Skeletal muscle tissue (tissue), 4 donors: ENCODE data around the gene ETV5. TPM values are rescaled to one million over a fixed set of nuclear protein-coding genes. Genes with fewer than 3 reads are reported as not detected.

Experiments used
- H3K27ac ChIP-seq: one replicate; pipeline ENCODE4 v1.7.0; 2013; ENCODE audit warnings: mild to moderate bottlenecking, low read depth, low read length, inconsistent platforms
- H3K27me3 ChIP-seq, 3 donors: one replicate each; pipeline ENCODE4 v1.7.0; 2013; ENCODE audit warnings: low read length in 3 of 3; ENCODE audit not compliant: control insufficient read depth in 3 of 3, insufficient read depth in 3 of 3
- H3K36me3 ChIP-seq, 3 donors: one replicate each; pipeline ENCODE4 v1.7.0; 2013; ENCODE audit warnings: low read length in 3 of 3; ENCODE audit not compliant: control insufficient read depth in 3 of 3, insufficient read depth in 3 of 3
- H3K4me1 ChIP-seq, 3 donors: one replicate each; pipeline ENCODE4 v1.7.0; 2013; ENCODE audit warnings: low read length in 3 of 3, mild to moderate bottlenecking in 3 of 3; ENCODE audit not compliant: control insufficient read depth in 3 of 3, insufficient read depth in 3 of 3
- H3K4me3 ChIP-seq, 3 donors: one replicate each; pipeline ENCODE4 v1.7.0; 2013; ENCODE audit warnings: low read length in 3 of 3
- H3K9ac ChIP-seq, 3 donors: one replicate each; pipeline ENCODE4 v1.7.0; 2013; ENCODE audit warnings: low read length in 3 of 3, mild to moderate bottlenecking in 3 of 3, moderate library complexity in 2 of 3, low read depth in 1 of 3
- H3K9me3 ChIP-seq, 3 donors: one replicate each; pipeline ENCODE4 v1.7.0; 2013; ENCODE audit warnings: low read length in 3 of 3; ENCODE audit not compliant: control insufficient read depth in 3 of 3
- total RNA-seq: library from RNA; depleted of rRNA; stranded (reverse); fragments of >200 nt; gene quantifications from one replicate; pipeline ENCODE4 v1.2.3, GENCODE V29; 2014
- donor health status: Osteomylitis.

The ETV5 gene
- total RNA-seq, 1 donor from 2014 or later: 18.8 TPM

DNA sequence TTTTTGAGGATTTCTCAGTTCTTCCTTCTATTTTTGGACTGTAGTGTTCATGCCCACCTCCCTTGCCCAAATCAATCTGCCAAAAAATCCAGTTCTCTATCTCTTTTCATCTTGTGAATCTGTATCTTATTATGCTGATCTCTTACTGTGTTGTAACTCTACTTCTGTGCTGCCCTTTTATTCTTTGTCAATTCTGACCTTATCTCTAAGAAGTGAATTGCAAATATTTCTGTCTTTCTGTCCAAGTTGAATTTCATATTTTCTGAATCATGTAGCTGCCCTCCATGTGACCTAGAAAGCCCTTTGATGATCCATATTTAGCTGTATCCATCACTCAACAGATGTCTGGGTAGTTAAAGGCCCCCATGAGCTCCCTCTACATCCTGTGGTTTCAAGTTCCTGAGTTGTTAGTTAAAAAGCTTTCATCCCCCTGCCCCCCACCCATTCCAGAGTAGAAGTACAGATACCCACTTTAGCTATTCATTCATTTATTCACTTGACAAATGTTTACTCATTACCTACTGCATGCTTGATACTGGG lies 33.6 kb upstream of the ETV5 start:
- no peaks in the 10 kb centered on the region for H3K4me1 ChIP-seq
- no peak overlapping the region for H3K4me3 ChIP-seq
- H3K27me3 ChIP-seq: no peaks in the 10 kb centered on the region
- no peaks in the 10 kb centered on the region for H3K36me3 ChIP-seq
- H3K9me3 ChIP-seq: no peaks in the 10 kb centered on the region
- H3K27ac ChIP-seq: no peak overlapping the region
- H3K9ac ChIP-seq: no peak overlapping the region

DNA sequence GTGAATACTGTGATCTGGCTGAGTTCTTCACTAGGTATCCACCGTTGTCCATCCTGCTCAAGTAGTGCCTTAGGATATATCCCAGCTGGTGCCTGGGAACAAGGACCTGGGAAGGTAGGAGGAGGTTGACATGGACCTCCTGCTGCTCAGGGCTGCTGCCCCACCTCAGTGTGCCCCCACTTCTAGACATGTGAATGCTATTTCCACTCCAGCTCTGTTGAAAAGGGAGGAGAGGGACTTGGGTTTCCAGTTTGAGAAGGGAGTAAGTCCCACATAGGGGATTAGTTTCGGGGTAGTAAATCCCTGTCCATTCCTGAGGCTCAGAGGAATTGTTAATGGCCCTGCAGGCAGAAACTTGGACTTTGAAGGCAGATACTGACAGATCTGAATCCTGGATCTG lies 32.9 kb upstream of the ETV5 start:
- H3K9ac ChIP-seq: no peak overlapping the region
- no peaks in the 10 kb centered on the region for H3K9me3 ChIP-seq
- no peaks in the 10 kb centered on the region for H3K4me1 ChIP-seq
- no peak overlapping the region for H3K27ac ChIP-seq
- no peak overlapping the region for H3K4me3 ChIP-seq
- no peaks in the 10 kb centered on the region for H3K27me3 ChIP-seq
- H3K36me3 ChIP-seq: no peaks in the 10 kb centered on the region

DNA sequence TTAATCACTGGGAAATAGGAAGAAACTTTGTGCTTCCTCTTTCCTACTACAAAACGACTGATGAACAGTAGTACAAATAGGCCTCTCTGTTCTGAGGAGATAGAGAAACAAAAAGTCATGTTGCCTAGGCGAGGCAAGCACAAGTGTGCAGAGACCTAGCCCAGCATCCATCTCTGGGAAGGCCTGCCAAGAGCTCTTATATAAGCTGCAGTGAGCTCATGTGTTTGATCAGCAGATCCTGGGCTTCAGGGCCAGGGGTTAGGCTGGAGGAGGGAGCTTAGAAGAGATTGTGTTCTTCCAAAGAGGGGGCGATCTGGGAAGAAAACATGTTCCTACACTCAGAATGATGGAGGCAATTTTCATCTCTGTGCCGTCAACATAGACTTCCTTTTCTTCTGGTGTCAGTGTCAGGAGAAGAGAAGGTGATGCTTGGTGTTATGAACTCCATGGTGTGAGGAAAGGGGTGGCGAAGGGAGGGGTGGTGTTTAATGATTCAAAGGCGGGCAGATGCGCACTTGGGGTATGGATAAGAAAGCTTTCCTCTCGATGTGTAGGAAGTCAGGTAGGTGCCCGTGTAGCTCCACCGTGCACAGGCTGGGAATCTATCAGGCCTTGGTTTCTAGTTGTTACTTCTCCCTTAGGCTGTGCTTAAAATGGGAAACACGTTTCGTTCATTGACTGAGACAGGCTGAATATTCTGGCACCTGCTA lies 29.5 kb upstream of the ETV5 start:
- Histone ChIP-seq H3K27me3 (no peaks in the 10 kb centered on the region), H3K4me3 (no peak overlapping the region), H3K36me3 (no peaks in the 10 kb centered on the region), H3K4me1 (no peaks in the 10 kb centered on the region), H3K9me3 (no peaks in the 10 kb centered on the region), H3K27ac (no peak overlapping the region), H3K9ac (no peak overlapping the region)

DNA sequence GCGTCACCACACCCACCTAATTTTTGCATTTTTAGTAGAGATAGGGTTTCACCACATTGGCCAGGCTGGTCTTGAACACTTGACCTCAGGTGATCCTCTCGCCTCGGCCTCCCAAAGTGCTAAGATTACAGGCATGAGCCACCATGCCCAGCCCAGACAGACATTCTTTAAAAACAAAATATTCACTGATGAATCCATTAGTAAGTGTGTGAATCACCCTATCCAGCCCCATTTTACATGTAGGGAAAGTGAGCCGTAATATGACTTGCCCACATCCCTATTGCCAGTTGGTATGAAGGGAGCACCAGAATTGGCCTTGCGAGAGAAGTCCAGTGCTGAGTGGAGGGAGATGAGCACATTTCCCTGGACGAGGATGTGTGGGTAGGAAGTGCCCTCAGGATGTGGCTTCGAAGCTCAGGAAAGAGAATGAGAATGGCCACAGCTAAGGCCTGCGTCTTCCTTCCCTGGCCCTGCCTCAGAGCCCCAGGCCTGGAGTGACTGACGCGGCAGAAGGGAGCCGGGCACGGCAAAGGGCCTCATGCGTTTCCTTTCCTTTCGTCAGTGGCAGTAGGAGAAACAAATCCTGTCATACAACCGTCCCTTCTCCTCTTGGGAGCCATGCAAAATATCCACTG lies 28.3 kb upstream of the ETV5 start:
- H3K4me1 ChIP-seq: no peaks in the 10 kb centered on the region
- no peaks in the 10 kb centered on the region for H3K27me3 ChIP-seq
- H3K9me3 ChIP-seq: no peaks in the 10 kb centered on the region
- H3K4me3 ChIP-seq: no peak overlapping the region
- no peak overlapping the region for H3K27ac ChIP-seq
- H3K36me3 ChIP-seq: no peaks in the 10 kb centered on the region
- H3K9ac ChIP-seq: no peak overlapping the region

DNA sequence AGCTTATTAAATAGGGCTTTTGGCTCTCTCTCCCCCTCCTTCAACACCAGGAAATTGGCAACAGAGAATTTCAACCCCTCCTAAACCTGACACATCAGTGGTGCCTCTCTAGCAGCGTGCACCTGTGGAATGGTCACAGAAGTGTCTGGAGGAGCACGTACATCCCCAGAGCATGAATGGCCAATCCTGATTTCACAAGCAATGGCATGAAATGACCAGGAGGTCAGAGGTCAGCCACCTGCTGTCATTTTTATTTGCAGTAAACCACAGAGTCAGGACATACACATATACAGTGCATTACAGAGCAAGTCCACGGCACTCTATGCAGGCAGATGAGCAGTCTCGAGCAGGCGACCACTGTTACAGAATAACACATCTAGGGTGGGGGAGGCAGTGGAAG lies 25.1 kb upstream of the ETV5 start:
- H3K27ac ChIP-seq: no peak overlapping the region
- H3K4me1 ChIP-seq: no peaks in the 10 kb centered on the region
- H3K27me3 ChIP-seq: no peaks in the 10 kb centered on the region
- H3K9ac ChIP-seq: no peak overlapping the region
- H3K4me3 ChIP-seq: no peak overlapping the region
- H3K9me3 ChIP-seq: no peaks in the 10 kb centered on the region
- H3K36me3 ChIP-seq: no peaks in the 10 kb centered on the region

DNA sequence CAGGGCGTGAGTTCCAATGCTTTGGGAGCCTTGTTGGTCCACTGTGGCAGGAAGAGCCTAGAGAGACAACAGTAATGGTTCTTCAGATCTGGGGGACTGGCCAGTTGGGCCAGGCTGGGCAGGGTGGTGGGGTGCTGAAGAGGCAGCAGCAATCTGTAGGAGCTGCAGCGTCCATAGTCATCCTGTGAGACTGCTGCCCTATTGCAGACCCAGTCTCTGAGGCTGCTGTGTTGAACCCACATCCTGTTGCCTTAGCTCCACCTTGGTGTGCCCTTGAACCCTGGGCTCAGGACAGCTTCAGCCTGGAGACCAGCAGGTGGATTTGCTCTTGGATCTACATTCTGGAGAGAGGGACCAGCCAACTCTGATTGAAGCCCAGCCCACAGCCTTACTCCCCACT lies 23.6 kb upstream of the ETV5 start:
- H3K4me3 ChIP-seq: no peak overlapping the region

DNA sequence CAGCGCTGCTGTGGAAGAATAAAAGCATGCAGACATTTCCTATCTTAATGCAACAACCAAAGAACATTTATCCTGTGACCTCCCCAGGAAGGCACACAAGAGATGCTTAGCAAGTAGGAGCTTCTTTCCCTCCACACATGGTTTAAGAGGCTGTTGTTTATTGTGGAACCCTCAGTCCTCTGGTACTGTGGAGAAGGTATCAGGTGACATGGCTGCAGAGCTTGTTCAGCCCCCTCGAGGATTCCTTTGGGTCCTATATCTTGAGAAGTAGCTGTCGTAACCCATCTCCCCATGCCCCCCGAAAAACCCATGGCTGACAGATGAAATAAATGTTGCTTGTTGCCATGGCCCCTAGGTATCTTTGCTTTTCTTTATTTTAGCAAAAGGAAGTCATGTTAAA lies 20.3 kb upstream of the ETV5 start:
- Histone ChIP-seq H3K27ac (no peak overlapping the region), H3K4me3 (no peak overlapping the region), H3K27me3 (no peaks in the 10 kb centered on the region), H3K9me3 (no peaks in the 10 kb centered on the region), H3K9ac (no peak overlapping the region), H3K4me1 (no peaks in the 10 kb centered on the region), H3K36me3 (no peaks in the 10 kb centered on the region)

More for the DNA sequence above, 23.6 kb upstream of the ETV5 start:
- Histone ChIP-seq H3K9me3 (no peaks in the 10 kb centered on the region), H3K27ac (no peak overlapping the region), H3K9ac (no peak overlapping the region), H3K27me3 (no peaks in the 10 kb centered on the region), H3K4me1 (no peaks in the 10 kb centered on the region), H3K36me3 (no peaks in the 10 kb centered on the region)

DNA sequence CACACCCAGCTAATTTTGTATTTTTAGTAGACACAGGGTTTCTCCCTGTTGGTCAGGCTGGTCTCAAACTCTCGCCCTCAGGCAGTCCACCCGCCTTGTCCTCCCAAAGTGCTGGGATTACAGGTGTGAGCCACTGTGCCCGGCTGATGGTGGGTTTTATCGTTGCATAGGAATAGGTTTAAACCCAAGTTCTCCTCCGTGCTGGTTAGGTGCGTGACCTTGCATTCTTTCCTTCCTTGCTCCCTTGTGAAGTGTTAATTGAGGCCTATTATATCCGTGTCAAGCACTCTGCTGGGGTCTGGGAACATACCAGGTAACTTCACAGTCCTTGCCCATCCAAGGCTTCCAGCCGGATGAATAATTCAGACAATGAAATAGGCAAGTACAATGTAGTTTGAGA lies 19.3 kb upstream of the ETV5 start:
- no peak overlapping the region for H3K4me3 ChIP-seq
- no peaks in the 10 kb centered on the region for H3K27me3 ChIP-seq
- no peak overlapping the region for H3K9ac ChIP-seq
- no peaks in the 10 kb centered on the region for H3K36me3 ChIP-seq
- no peaks in the 10 kb centered on the region for H3K9me3 ChIP-seq
- no peaks in the 10 kb centered on the region for H3K4me1 ChIP-seq
- no peak overlapping the region for H3K27ac ChIP-seq

DNA sequence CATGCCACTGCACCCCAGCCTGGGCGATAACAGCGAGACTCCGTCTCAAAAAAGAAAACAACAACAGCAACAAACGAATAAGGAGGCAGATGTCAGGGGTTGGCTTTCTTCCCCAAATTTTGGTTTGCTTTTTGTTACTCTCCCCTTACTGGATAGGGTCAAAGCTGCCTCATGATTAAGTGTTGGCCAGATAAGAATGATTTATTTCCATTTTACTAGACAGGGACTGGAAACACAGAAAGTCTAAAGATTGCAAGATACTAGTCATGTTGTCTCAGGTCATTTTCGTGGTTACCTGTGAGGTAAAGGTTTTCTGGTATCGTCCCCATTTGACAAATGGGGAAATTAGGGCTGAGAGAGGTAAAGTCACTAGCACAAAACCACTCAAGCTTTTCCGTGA lies 18.6 kb upstream of the ETV5 start:
- Histone ChIP-seq H3K27ac (no peak overlapping the region), H3K4me3 (no peak overlapping the region), H3K27me3 (no peaks in the 10 kb centered on the region), H3K9ac (no peak overlapping the region), H3K9me3 (no peaks in the 10 kb centered on the region), H3K36me3 (no peaks in the 10 kb centered on the region), H3K4me1 (no peaks in the 10 kb centered on the region)

DNA sequence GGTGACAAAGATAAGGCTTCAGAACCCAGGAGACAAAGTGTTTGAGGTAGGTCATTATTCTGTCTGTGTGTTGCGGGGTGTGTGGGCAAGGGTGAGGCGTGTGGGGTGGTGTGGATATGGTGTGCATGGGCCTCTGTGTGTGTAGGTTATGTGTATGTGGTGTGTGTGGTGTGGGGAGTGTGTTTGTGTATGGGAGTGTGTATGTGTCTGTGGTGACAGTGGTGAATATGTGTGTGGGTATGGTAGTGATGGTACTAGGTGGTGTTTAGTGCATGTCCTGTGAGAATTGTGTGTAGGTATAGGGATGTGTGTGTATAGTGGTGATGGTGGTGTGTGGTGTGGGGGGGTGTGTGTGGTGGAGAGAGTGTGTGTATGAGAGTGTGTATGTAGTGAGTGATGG lies 16.2 kb upstream of the ETV5 start:
- peaks cover 0 to 2% (median 0%) of the 10 kb centered on the region in 3 donors for H3K27me3 ChIP-seq
- H3K4me1 ChIP-seq: no peaks in the 10 kb centered on the region
- no peak overlapping the region for H3K27ac ChIP-seq
- no peaks in the 10 kb centered on the region for H3K9me3 ChIP-seq
- H3K36me3 ChIP-seq: no peaks in the 10 kb centered on the region
- no peak overlapping the region for H3K4me3 ChIP-seq
- no peak overlapping the region for H3K9ac ChIP-seq
